GM19463 (cell line): ENCODE measurements around the gene CD22.
"Not testable (repeated sequence)": the region's sequence is repeated elsewhere in the genome, so short reads cannot be mapped to it uniquely, and the experiment has no call there.

Experiments
- ATAC-seq: cut with Tn5 transposase; IDR thresholded peaks from one replicate; pipeline ENCODE4 v1.9.1; 2021; ENCODE audit warnings: mild to moderate bottlenecking, moderate library complexity; ENCODE audit not compliant: unreplicated experiment

The CD22 gene

DNA sequence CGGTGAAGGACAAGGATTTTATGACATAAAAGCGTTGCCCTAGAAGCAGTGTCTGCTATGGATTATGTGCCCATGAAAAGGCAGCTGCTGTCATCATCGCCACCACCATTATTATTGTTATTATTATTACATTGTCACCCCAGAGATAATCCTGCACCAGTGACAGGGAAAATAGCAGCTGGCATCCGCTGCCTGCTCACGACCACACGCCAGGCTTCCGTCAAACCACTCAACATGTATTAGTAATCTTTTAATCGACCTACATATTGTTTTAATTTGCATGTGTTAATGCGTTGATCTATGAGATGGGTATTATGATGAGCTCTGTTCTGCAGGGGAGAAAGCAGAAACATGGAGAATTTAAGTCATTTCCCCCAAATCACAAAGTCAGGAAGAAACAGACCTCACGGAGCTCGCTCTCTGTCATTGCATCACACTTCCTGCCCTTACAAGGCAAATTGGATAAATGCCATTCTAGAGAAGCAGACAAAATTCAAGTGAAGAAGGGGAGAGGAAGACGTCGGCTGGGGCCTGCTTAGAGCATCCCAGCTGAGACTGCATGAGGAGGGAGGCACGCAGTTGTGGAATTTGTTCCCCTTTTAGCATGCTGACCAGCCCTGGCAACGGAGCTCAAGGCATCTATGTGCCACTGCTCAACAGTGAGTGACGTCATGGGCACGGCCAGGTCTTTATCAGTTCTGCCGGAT is 29.0 kb downstream of the CD22 start, which contains the start of gene FFAR3:
TSS of gene FFAR3 (plus strand) at position 594 of the 707 bp plus-strand sequence. CDS start 431 bp downstream, outside the sequence.
- ATAC-seq: no peak

DNA sequence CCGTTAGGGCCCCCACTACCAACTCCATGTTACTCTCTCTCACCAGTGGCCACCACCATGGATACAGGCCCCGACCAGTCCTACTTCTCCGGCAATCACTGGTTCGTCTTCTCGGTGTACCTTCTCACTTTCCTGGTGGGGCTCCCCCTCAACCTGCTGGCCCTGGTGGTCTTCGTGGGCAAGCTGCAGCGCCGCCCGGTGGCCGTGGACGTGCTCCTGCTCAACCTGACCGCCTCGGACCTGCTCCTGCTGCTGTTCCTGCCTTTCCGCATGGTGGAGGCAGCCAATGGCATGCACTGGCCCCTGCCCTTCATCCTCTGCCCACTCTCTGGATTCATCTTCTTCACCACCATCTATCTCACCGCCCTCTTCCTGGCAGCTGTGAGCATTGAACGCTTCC is 29.8 kb downstream of the CD22 start:
- not testable (repeated sequence) for ATAC-seq

DNA sequence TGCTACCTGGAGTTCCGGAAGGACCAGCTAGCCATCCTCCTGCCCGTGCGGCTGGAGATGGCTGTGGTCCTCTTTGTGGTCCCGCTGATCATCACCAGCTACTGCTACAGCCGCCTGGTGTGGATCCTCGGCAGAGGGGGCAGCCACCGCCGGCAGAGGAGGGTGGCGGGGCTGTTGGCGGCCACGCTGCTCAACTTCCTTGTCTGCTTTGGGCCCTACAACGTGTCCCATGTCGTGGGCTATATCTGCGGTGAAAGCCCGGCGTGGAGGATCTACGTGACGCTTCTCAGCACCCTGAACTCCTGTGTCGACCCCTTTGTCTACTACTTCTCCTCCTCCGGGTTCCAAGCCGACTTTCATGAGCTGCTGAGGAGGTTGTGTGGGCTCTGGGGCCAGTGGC is 30.4 kb downstream of the CD22 start:
- not testable (repeated sequence) for ATAC-seq

DNA sequence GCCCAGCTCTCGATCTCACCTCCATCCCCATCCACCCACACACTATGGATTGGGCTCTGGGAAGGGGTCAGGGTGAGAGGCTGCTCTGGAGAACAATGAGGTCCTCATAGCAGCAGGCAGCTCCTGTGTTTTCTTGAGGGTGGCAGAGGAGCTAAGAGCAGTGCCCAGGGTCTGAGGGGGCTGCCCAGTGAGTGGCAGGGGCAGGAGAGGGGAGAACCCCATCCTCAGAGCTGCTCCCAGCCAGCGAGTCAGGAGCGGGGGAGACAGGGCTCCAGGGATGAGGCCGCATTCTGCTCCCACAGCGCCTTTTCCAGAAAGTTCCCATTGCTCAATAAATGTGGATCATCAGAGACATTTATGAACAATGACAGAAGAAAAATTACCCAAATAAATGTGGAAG is 31.1 kb downstream of the CD22 start:
- not testable (repeated sequence) for ATAC-seq

DNA sequence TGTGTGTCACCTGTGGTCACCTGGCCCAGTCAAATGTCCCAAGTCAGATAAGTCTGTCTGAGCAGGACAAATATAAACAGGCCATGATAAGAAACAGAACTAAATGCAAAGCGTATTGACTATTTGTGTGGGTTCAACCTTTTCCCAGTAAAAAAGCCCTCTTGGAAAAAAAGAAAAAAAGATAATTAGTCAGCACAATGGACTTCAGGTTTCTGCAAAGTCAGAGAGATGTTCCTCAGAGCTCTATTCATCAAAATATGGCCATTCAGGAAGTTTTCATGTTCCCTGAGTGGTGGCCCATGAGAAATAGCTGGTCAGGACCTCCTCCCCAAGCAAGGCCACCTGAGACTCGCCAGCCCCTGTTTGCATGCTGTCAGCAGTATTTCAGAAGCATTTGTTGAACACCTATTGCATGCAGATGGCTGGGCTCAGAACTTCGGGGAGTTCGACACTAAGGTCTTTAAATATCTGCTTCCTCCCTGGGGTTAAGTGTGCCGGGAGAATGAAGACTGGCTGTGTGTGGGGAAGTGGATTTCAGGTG is 32.0 kb downstream of the CD22 start:
- ATAC-seq: no peak

DNA sequence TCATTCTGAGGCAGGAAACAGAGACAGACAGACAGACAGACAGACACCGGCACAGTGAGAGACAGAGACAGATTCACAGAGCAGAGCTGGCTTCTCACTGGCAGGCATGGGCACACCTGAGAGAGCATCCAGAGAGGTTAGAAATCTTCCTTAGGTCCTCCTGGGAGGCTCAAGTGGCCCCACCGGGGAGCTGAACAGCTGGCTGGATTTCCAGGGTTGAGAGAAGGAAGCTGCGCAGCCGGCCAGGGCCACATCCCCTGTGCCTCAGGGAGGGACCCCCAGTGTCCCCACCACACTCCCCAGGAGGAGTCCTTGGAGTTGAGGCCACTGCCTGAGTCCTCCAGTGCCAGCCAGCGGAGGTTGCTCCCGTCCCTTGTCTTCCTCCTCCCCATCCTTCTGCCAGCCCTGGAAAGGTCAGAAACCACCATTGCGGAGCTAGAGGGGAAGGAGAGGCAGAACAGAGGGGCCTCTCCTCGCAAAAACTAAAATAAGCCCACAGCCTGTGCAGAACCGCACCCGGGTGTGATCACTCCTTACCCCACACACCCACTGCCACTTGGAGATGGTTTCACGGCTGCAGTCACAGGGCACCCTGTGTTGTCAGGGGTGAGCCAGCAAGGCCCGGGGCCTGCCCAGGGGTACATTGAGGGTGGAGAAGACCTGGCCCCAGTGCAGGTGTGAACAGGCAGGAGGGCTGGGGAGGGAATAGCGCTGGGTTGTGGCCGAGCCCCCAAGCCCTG is 33.4 kb downstream of the CD22 start:
- no peak for ATAC-seq

DNA sequence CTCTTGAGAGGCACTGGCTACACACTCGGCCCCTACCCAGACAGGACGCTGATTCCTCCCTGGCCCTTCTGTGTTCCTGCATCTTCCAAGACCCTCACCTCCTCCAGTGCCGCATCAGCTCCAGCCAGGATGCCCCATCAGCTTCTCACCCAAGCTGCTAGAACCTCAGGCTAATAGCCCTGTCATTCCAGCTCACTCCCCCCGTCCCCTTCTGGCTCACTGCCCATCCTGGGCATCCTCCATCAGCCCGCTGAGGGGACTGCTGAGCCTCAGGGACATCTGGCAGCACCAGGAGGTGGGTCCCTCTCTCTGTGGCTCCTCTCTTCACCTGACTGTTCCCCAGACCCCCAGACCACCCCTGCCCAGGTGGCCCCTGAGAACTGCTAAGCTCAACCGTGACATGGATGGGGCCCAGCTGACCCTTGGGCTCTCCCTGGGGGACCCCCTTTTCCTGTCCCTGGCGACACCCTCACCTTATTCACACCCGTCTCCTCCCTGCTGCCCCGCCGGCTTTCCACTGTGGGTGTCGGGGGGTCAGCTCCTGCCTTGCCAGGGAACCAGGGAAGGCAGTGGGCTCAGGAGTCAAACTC is 34.1 kb downstream of the CD22 start:
- ATAC-seq: no peak

DNA sequence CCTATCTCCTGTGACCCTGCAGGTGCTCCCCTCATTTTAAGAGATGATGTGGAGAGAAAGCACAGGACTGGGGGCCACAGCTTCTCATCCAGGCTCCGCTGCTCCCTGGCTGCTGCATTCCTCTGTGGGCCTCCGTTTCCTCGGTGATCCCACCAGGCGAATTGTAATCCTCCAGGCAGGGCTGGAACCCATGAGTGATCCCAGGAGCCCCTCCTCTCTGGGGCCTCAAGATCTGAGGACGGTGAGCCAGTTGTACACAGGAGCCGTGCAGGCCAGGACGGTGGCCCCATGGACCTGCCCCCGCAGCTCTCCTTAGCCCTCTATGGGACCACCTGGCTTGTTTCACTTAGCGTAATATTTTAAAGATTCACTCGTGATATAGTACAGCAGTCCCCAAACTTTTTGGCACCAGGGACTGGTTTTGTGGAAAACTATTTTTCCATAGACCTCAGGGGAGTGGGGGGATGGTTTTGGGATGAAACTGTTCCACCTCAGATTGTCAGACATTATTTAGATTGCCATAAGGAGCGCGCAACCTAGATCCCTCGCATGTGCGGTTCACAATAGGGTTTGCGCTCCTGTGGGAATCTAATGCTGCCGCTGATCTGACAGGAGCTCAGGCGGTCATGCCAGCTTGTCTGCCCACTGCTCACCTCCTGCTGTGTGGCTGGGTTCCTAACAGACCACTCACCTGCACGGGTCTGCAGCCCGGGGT is 34.9 kb downstream of the CD22 start:
- ATAC-seq: no peak

DNA sequence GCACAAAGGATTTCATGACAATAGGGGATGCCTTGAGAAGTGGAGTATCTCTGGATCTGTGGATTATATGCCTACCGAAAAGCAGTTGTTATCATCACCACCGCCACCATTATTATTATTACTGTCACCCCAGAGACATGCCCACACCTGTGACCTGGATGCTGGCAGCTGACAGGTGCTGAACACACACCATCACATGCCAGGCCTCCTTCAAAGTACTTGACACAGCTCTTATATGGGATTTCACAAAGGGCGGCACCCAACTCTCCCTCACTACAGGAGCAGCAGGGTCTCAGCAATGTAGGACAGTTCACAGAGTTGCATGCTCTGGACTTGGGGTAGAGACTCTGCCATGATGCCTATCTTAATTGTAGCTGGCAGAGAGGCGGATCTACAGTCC is 36.3 kb downstream of the CD22 start:
- ATAC-seq: no peak

DNA sequence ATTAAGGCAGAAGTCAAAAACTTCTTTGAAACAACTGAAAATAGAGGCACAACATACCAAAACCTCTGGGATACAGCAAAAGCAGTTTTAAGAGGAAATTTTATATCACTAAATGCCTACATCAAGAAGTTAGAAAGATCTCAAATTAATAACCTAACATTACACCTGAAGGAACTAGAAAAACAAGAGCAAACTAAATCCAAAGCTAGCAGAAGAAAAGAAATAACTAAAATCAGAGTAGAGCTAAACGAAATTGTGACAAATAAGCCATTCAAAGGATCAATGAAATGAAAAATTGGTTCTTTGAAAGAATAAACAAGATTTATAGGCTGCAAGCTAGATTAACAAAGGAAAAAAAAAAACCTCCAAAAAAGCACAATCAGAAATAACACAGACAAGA is 39.4 kb downstream of the CD22 start:
- ATAC-seq: no peak

DNA sequence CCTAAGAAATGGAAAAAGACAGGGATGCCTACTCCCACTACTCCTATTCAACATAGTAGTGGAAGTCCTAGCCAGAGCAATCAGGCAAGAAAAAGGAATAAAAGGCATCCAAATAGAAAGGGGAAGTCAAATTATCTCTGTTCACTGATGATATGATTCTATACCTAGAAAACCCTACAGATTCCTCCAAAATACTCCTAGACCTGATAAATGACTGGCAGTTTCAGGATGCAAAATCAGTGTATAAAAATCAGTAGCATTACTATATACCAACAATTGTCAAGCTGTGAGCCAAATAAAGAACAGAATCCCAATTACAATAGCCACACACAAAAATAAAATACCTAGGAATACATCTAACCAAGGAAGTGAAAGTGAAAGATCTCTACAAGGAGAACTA is 40.5 kb downstream of the CD22 start:
- no peak for ATAC-seq

DNA sequence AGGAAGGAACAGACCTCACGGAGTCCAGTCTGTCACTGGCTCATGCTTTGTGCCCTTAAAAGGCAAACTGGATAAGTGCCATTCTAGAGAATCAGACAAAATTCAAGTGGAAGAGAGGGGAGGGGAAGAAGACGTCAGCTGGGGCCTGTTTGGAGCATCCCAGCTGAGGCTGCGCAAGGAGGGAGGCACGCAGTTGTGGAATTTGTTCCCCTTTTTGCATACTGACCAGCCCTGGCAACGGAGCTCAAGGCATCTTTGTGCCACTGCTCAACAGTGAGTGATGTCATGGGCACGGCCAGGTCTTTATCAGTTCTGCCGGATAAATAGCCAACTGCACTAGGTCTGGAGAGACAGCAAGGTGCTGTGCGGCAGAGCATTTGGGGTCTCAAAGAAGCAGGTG is 41.7 kb downstream of the CD22 start, which contains the start of gene GPR42:
TSS of gene GPR42 (plus strand) at position 347 of the 400 bp plus-strand sequence. CDS start 292 bp downstream, outside the sequence.
- no peak for ATAC-seq

DNA sequence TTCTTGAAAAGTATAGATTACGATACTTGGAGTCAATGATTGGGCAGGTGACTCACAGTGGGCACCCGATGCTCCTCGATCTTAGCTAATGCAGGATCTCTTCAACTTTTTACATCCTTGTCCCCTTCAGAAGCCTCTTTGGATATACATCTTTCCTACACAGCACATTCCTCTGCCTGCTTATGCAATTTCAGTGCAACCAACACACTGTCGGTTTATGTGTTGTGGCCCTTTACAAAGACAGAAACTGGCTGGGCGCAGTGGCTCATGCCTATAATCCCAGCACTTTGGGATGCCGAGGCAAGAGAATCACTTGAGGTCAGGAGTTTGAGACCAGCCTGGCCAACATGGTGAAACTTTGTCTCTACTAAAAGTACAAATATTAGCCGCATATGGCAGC is 44.5 kb downstream of the CD22 start:
- ATAC-seq: no peak

DNA sequence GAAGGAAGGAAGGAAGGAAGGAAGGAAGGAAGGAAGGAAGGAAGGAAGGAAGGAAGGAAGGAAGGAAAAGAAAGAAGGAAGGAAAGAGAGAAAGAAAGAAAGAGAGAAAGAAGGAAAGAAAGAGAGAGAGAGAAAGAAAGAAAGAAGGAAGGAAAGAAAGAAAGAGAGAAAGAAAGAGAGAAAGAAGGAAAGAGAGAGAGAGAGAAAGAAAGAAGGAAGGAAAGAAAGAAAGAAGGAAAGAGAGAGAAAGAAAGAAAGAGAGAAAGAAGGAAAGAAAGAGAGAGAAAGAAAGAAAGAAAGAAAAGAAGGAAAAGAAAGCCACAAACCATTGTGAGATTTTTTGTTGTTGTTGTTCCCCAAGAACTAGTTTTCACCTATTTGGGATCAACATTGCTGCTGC is 45.0 kb downstream of the CD22 start:
- not testable (repeated sequence) for ATAC-seq

DNA sequence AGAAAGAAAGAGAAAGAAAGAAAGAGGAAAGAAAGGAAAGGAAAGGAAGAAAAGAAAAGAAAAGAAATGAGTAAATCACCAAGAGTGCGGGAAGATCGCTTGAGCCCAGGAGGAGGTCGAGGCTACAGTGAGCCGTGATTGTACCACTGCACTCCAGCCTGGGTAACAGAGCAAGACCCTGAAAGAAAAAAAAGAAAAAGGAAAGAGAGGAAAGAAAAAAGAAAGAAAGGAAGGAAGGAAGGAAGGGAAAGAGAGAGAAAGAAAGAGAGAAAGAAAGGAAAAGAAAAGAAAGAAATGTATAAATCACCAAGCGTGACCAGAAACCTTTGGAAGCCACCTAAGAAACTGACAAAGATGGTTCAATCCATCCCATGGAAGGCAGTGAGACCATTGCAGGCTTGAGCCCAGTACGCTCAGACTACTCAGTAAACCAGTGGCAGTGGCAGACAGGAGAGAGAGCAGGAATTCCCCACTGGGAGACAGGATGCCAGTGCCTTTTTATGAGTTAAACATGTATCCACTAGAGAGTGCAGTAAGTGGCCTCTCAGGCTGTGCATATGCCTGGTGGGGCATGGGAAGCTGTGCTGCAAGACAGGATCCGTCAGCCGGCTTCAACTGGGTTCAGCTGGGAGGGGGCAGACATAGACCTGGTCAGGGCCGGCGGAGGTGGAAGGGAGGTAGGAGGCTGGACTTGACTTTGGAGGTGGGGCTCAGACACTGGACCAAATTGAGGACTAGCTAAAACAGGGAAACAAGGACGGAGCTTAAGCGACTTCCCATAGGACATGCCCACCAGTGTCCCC is 46.7 kb downstream of the CD22 start:
- no peak for ATAC-seq

DNA sequence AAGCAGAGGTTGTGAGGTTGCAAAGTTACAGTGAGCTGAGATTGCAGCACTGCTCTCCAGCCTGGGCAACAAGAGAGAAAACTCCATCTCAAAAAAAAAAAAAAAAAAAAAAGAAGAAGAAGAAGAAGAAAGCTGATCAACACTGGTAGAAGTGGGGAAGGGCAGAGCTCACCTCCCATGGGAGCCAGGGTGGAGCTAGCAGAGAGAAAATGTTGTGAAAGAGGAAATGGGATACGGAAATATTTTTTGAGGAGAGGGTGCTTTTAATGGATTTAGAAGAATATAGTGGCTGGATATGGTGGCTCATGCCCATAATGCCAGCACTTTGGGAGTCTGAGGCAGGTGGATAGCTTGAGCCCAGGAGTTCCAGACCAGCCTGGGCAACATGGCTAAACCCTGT is 48.7 kb downstream of the CD22 start:
- ATAC-seq: no peak

DNA sequence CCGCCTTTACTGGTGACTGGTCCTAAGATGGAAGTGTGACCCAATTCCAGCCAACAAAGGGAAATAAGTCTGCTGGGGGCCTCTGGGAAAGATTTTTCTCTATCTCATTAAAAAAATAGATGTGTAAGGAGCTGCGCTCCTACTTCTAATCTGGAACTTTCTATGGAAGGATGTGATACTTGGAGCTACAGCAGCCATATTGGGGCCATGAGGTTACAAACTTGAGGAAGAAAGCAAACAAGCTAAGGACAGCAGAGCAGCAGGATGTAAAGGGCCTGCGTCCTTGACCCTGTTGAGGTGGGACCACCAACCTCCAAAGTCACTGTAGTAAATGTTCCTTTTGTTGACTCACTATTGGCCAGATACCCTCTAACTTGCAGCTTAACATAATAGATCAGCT is 49.4 kb downstream of the CD22 start:
- no peak for ATAC-seq

DNA sequence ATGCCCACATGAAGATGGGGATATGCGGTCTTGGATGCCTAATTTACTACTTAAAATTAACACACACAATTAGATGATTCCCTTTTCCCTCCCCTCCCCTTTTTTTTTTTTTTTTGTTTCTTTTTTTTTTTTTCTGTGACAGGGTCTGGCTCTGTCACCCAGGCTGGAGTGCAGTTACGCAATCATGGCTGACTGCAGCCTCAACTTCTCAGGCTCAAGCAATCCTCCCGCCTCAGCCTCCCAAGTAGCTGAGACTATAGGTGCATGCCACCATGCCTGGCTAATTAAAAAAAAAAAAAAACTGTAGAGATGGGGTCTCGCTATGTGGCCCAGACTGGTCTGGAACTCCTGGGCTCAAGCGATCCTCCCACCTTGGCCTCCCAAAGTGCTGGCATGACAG is 50.6 kb downstream of the CD22 start:
- ATAC-seq: not testable (repeated sequence)

DNA sequence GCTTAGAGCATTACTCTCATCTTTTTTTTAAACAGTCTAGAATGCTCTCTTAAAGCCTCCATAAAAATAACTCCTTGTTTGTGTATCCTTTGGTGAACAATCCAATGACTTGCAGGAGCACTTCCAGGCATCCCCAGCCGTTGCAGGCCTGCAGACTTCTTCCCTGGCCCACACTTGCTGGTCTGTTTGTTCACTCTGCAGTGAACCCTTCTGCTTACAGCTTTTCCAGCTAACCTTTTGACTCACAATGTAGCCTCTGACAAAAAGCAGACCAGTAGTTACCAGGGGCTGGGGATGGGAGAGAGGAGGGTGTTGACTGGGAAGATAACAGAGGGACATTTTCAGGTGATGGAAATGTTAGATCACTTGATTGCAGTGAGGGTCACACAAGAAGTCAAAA is 51.0 kb downstream of the CD22 start:
- no peak for ATAC-seq

DNA sequence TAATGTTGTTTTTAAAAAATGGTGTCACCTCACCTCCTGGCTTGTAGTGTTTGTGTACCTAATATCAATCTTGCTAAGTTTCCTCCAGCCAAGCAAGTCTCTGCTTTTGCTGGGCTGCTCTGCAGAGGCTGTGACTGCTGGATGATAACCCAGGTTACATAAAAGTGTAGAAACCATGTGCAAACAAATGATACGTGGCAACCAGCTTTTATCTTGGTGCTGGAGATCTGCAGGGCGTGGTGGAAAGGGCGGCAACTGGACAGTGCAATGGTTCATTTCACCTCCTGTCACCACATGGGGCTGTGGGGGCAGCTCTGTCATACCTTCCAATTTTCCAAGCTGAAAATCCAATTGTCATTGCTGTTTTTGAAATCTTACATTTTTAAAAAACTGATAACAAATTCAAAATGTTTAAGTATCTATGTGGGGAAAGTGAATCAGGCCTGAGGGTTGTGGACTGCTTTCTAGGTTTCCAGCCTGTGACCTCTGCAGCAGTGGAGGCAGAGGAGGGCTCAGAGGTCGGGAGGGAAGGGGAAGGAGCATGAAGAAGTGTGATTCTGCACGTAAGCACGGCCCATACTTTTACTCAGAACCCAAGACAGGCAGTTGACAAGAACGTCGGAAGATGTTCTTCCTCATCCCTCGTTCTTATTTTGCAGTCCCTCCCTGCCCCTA is 51.6 kb downstream of the CD22 start:
- no peak for ATAC-seq
